ENCODE results near the gene RALB.

RALB gene

GRCh38 chr2:120220756-120221155 is 31.9 kb upstream of the RALB start:
- Mint-ChIP-seq H3K4me1 (ENCODE audit: low read depth) (peaks cover 47% of the 10 kb centered on the region), H3K4me3 (no peak overlapping the region), H3K27ac (no peak overlapping the region), H3K27me3 (peaks cover 17% of the 10 kb centered on the region), H3K9me3 (peaks cover 20% of the 10 kb centered on the region), H3K36me3 (ENCODE audit: low read depth) (peaks cover 65% of the 10 kb centered on the region)
- intact Hi-C loops (cut with micrococcal nuclease): loop anchor here (5.0 kb wide), 1 partner anchor 92 kb away; no protein-coding TSS in a partner anchor

GRCh38 chr2:120221616-120222015 is 31.0 kb upstream of the RALB start:
- Mint-ChIP-seq H3K27me3 (peaks cover 24% of the 10 kb centered on the region), H3K9me3 (peaks cover 11% of the 10 kb centered on the region), H3K4me1 (ENCODE audit: low read depth) (peaks cover 47% of the 10 kb centered on the region), H3K4me3 (no peak overlapping the region), H3K27ac (no peak overlapping the region), H3K36me3 (ENCODE audit: low read depth) (peaks cover 60% of the 10 kb centered on the region)
- intact Hi-C loops (cut with micrococcal nuclease): loop anchor here (2.0 to 5.0 kb wide), 2 partner anchors 31 to 91 kb away; partner anchors contain the start of gene RALB

- peaks cover 47% of the 10 kb centered on the region for H3K4me1 Mint-ChIP-seq (ENCODE audit: low read depth)
- peaks cover 55% of the 10 kb centered on the region for H3K36me3 Mint-ChIP-seq (ENCODE audit: low read depth)
- peaks cover 32% of the 10 kb centered on the region for H3K27me3 Mint-ChIP-seq
- peak overlapping the region; percentile 81 for H3K4me3 Mint-ChIP-seq
- intact Hi-C loops (cut with micrococcal nuclease): loop anchor here (2.0 to 5.0 kb wide), 2 partner anchors 30 to 90 kb away; partner anchors contain the start of gene RALB
- peak overlapping the region; percentile 89 for H3K27ac Mint-ChIP-seq
- H3K9me3 Mint-ChIP-seq: peaks cover 7% of the 10 kb centered on the region
Observed at GRCh38 chr2:120222186-120223033, 30.2 kb upstream of the RALB start.

GRCh38 chr2:120223034-120223912 is 29.4 kb upstream of the RALB start, which contains the start of gene TMEM185B:
Gene TMEM185B, minus strand, starts transcription at chr2:120223400. Its CDS starts 424 bp downstream, at chr2:120222976.
- Mint-ChIP-seq H3K4me3 (peak within 1 kb of the TSS; percentile 81), H3K9me3 (peaks cover 7% of the 10 kb centered on the region), H3K36me3 (ENCODE audit: low read depth) (peaks cover 49% of the 10 kb centered on the region), H3K27me3 (peaks cover 38% of the 10 kb centered on the region), H3K4me1 (ENCODE audit: low read depth) (peaks cover 47% of the 10 kb centered on the region), H3K27ac (peak within 1 kb of the TSS; percentile 89)
- intact Hi-C loops (cut with micrococcal nuclease): loop anchor here (2.0 to 5.0 kb wide), 2 partner anchors 30 to 89 kb away; partner anchors contain the start of gene RALB

- Mint-ChIP-seq H3K27ac (peak overlapping the region; percentile 89), H3K9me3 (peaks cover 7% of the 10 kb centered on the region), H3K36me3 (ENCODE audit: low read depth) (peaks cover 41% of the 10 kb centered on the region), H3K4me1 (ENCODE audit: low read depth) (peaks cover 47% of the 10 kb centered on the region), H3K4me3 (peak overlapping the region; percentile 81), H3K27me3 (peaks cover 41% of the 10 kb centered on the region)
- intact Hi-C loops (cut with micrococcal nuclease): loop anchor here (5.0 kb wide), 1 partner anchor 88 kb away; no protein-coding TSS in a partner anchor
Observed at GRCh38 chr2:120224256-120224655, 28.4 kb upstream of the RALB start.

- Mint-ChIP-seq H3K4me3 (no peak overlapping the region), H3K36me3 (ENCODE audit: low read depth) (peaks cover 34% of the 10 kb centered on the region), H3K27ac (no peak overlapping the region), H3K27me3 (peaks cover 43% of the 10 kb centered on the region), H3K9me3 (peaks cover 7% of the 10 kb centered on the region), H3K4me1 (ENCODE audit: low read depth) (peaks cover 41% of the 10 kb centered on the region)
- intact Hi-C loops (cut with micrococcal nuclease): loop anchor here (5.0 kb wide), 1 partner anchor 87 kb away; no protein-coding TSS in a partner anchor
Observed at GRCh38 chr2:120224735-120225548, 27.7 kb upstream of the RALB start.

- peaks cover 7% of the 10 kb centered on the region for H3K9me3 Mint-ChIP-seq
- peaks cover 35% of the 10 kb centered on the region for H3K4me1 Mint-ChIP-seq (ENCODE audit: low read depth)
- no peak overlapping the region for H3K27ac Mint-ChIP-seq
- intact Hi-C loops (cut with micrococcal nuclease): no loop called here
- peaks cover 43% of the 10 kb centered on the region for H3K27me3 Mint-ChIP-seq
- H3K4me3 Mint-ChIP-seq: no peak overlapping the region
- H3K36me3 Mint-ChIP-seq (ENCODE audit: low read depth): peaks cover 27% of the 10 kb centered on the region
Observed at GRCh38 chr2:120225549-120226065, 27.0 kb upstream of the RALB start.

- H3K4me1 Mint-ChIP-seq (ENCODE audit: low read depth): peaks cover 36% of the 10 kb centered on the region
- peaks cover 43% of the 10 kb centered on the region for H3K27me3 Mint-ChIP-seq
- intact Hi-C loops (cut with micrococcal nuclease): no loop called here
- H3K27ac Mint-ChIP-seq: no peak overlapping the region
- H3K9me3 Mint-ChIP-seq: peaks cover 7% of the 10 kb centered on the region
- no peak overlapping the region for H3K4me3 Mint-ChIP-seq
- H3K36me3 Mint-ChIP-seq (ENCODE audit: low read depth): peaks cover 20% of the 10 kb centered on the region
Observed at GRCh38 chr2:120226316-120226715, 26.3 kb upstream of the RALB start.

- H3K27me3 Mint-ChIP-seq: peaks cover 43% of the 10 kb centered on the region
- intact Hi-C loops (cut with micrococcal nuclease): no loop called here
- no peak overlapping the region for H3K4me3 Mint-ChIP-seq
- peaks cover 10% of the 10 kb centered on the region for H3K36me3 Mint-ChIP-seq (ENCODE audit: low read depth)
- peaks cover 34% of the 10 kb centered on the region for H3K4me1 Mint-ChIP-seq (ENCODE audit: low read depth)
- peaks cover 3% of the 10 kb centered on the region for H3K9me3 Mint-ChIP-seq
- H3K27ac Mint-ChIP-seq: no peak overlapping the region
Observed at GRCh38 chr2:120227111-120227991, 25.3 kb upstream of the RALB start.

- intact Hi-C loops (cut with micrococcal nuclease): no loop called here
- H3K27me3 Mint-ChIP-seq: peaks cover 43% of the 10 kb centered on the region
- H3K27ac Mint-ChIP-seq: no peak overlapping the region
- H3K4me3 Mint-ChIP-seq: no peak overlapping the region
- peaks cover 2% of the 10 kb centered on the region for H3K36me3 Mint-ChIP-seq (ENCODE audit: low read depth)
- no peaks in the 10 kb centered on the region for H3K9me3 Mint-ChIP-seq
- H3K4me1 Mint-ChIP-seq (ENCODE audit: low read depth): peaks cover 36% of the 10 kb centered on the region
Observed at GRCh38 chr2:120228503-120228902, 24.1 kb upstream of the RALB start.

GRCh38 chr2:120229341-120229740 is 23.3 kb upstream of the RALB start:
- Mint-ChIP-seq H3K4me1 (ENCODE audit: low read depth) (peaks cover 28% of the 10 kb centered on the region), H3K36me3 (ENCODE audit: low read depth) (no peaks in the 10 kb centered on the region), H3K27me3 (peaks cover 38% of the 10 kb centered on the region), H3K9me3 (no peaks in the 10 kb centered on the region), H3K27ac (no peak overlapping the region), H3K4me3 (no peak overlapping the region)
- intact Hi-C loops (cut with micrococcal nuclease): no loop called here

Data from dendritic cell treated with granulocyte-macrophage colony-stimulating factor and Interleukin-4, amounts not matched to agents 40 ng/mL and 50 ng/mL, for 4 days (primary cell).